Measurements from ENCODE around the gene BNIPL. TPM values are rescaled to one million over a fixed set of nuclear protein-coding genes. Genes with fewer than 3 reads are reported as not detected.
A peak's percentile ranks its signal among the peaks of the same experiment; 100 is the strongest.

The BNIPL gene
- total RNA-seq, 3 donors from 2014 or later, result 0.16 to 47.1 (median 17.0) TPM

- intact Hi-C loops (cut with DNase I; ENCODE audit: low total_unique reads), result no loop called here
- TF ChIP-seq POLR2A (IDR thresholded peaks at IDR 0.05), result no peak
- TF ChIP-seq POLR2AphosphoS5 (IDR thresholded peaks at IDR 0.05), result no peak
- TF ChIP-seq CTCF (IDR thresholded peaks at IDR 0.05), result no peak
Observed at GRCh38 chr1:151013518-151013917, 22.9 kb upstream of the BNIPL start.

DNA sequence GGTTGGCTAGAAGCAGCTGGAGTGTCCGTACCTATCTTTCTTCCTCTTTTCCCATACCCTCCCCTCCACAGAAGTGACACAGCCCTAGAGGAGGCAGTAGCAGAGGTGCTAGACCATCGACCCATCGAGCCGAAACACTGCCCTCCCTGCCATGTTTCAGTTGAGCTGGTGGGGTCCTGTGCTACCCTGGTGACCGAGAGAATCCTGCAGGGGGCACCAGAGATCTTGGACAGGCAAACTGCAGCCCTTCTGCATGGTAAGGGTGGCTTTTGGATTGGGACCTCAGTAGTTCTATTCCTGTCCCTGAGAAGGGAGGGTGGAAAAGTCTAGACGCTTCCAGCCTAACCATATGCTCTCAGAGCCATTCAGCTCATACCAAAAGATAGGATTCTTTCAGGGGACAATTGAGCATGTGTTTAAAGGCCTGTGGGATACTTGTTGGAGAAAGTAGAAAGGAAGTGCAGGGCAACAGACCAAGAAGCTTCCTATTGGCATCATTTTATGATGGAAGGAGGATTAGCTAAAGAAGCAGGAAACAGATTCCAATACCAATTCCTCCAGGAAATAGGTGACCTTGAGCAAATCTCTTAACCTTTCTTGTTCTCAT, 11.7 kb upstream of the BNIPL start:
- no peaks in the 10 kb centered on the region for H3K9me3 ChIP-seq
- no peaks in the 10 kb centered on the region for H3K4me1 ChIP-seq
- intact Hi-C loops (cut with DNase I; ENCODE audit: low total_unique reads), result loop anchor here (10.0 kb wide), 1 partner anchor 50 kb away; the partner anchor contains the start of gene GABPB2
- no peaks in the 10 kb centered on the region for H3K27me3 ChIP-seq
- H3K4me3 ChIP-seq, result no peak overlapping the region
- H3K36me3 ChIP-seq, result no peaks in the 10 kb centered on the region
- peak overlapping the region in 1 of 2 donors; percentile 21 for H3K27ac ChIP-seq
- TF ChIP-seq CTCF (IDR thresholded peaks at IDR 0.05), result peak; percentile 63 to 76 (median 67)
- no peak for TF ChIP-seq POLR2AphosphoS5 (IDR thresholded peaks at IDR 0.05)
- DNase-seq (ENCODE audit: low spot score in 2 of 2), result peak; percentile 61 to 68

More at GRCh38 chr1:151013518-151013917, 22.9 kb upstream of the BNIPL start:
- Histone ChIP-seq H3K27ac (no peak overlapping the region), H3K4me1 (peaks cover 0 to 6% of the 10 kb centered on the region in 2 donors), H3K4me3 (no peak overlapping the region), H3K9me3 (no peaks in the 10 kb centered on the region), H3K36me3 (no peaks in the 10 kb centered on the region), H3K27me3 (no peaks in the 10 kb centered on the region)
- DNase-seq (ENCODE audit: low spot score in 2 of 2), result no peak

DNA sequence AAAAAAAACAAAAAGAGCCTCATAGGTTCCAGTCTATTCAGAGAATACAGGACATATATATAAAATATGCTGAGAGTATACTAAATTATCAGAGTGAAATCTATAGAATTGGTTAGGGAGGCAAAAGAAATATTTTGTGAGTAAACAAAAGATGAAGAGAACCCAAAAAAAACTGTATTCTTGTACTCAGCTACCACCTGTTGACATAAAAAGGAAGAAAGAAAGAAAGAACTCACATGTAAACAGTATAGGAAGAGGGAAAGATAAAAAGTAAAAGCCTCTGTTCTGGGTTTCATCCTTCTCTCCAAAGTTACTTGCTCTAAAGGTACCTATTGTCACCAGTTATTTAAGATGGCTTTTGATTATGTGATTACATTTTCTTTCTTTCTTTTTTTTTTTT, 9.9 kb upstream of the BNIPL start:
- no peaks in the 10 kb centered on the region for H3K9me3 ChIP-seq
- intact Hi-C loops (cut with DNase I; ENCODE audit: low total_unique reads), result loop anchor here (10.0 kb wide), 1 partner anchor 48 kb away; the partner anchor contains the start of gene GABPB2
- no peak overlapping the region for H3K4me3 ChIP-seq
- H3K27me3 ChIP-seq, result no peaks in the 10 kb centered on the region
- no peak for DNase-seq (ENCODE audit: low spot score in 2 of 2)
- no peak overlapping the region for H3K27ac ChIP-seq
- no peaks in the 10 kb centered on the region for H3K36me3 ChIP-seq
- no peaks in the 10 kb centered on the region for H3K4me1 ChIP-seq
- TF ChIP-seq CTCF (IDR thresholded peaks at IDR 0.05) (no peak), POLR2AphosphoS5 (IDR thresholded peaks at IDR 0.05) (no peak), POLR2A (IDR thresholded peaks at IDR 0.05) (no peak)

DNA sequence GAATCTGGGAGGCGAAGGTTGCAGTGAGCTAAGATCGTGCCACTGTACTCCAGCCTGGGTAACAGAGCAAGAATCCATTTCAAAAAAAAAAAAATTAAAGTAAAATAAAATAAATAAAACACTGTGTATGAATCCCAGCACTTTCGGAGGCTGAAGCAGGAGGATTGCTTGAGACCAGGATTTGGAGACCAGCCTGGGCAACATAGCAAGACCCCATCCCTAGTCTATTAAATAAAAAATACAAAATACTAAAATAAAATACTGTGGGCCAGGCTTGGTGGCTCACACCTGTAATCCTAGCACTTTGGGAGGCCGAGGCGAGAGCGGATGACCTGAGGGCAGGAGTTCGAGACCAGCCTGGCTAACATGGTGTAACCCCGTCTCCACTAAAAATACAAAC, 4.2 kb upstream of the BNIPL start:
- Histone ChIP-seq H3K27me3 (no peaks in the 10 kb centered on the region), H3K9me3 (no peaks in the 10 kb centered on the region), H3K4me1 (no peaks in the 10 kb centered on the region), H3K36me3 (no peaks in the 10 kb centered on the region), H3K27ac (no peak overlapping the region), H3K4me3 (no peak overlapping the region)
- TF ChIP-seq POLR2AphosphoS5 (IDR thresholded peaks at IDR 0.05), result no peak
- TF ChIP-seq POLR2A (IDR thresholded peaks at IDR 0.05), result no peak
- TF ChIP-seq CTCF (IDR thresholded peaks at IDR 0.05), result no peak
- intact Hi-C loops (cut with DNase I; ENCODE audit: low total_unique reads), result no loop called here
- no peak for DNase-seq (ENCODE audit: low spot score in 2 of 2)

- Histone ChIP-seq H3K4me1 (no peaks in the 10 kb centered on the region), H3K27ac (no peak overlapping the region), H3K4me3 (no peak overlapping the region), H3K36me3 (no peaks in the 10 kb centered on the region), H3K9me3 (no peaks in the 10 kb centered on the region), H3K27me3 (no peaks in the 10 kb centered on the region)
- intact Hi-C loops (cut with DNase I; ENCODE audit: low total_unique reads), result no loop called here
- TF ChIP-seq POLR2AphosphoS5 (IDR thresholded peaks at IDR 0.05) (no peak), POLR2A (IDR thresholded peaks at IDR 0.05) (no peak), CTCF (IDR thresholded peaks at IDR 0.05) (no peak)
- DNase-seq (ENCODE audit: low spot score in 2 of 2), result no peak
Observed at GRCh38 chr1:151035167-151035566, 1.2 kb upstream of the BNIPL start.
